WTC11 (cell line): ENCODE data around the gene TRIM38. TPM values are rescaled to one million over a fixed set of nuclear protein-coding genes. Genes with fewer than 3 reads are reported as not detected.

ENCODE experiments used
- ATAC-seq: fragments of 200-7000 bp; cut with Tn5 transposase; 2 replicates; pipeline ENCODE4 v1.10.0; 2021; ENCODE audit warnings: mild to moderate bottlenecking, moderate library complexity
- CTCF ChIA-PET: fragments of 300-600 bp; sonication (Branson Sonifier 250); formaldehyde crosslinking; loops from one replicate; lab custom pipeline; 2021; ENCODE audit warnings: antibody characterized with exemption; lab: Charles Lee
- POLR2A ChIA-PET: fragments of 350-600 bp; sonication (Branson Sonifier 250); formaldehyde crosslinking; loops from one replicate; lab custom pipeline; 2021; ENCODE audit warnings: antibody characterized with exemption; lab: Charles Lee
- DNase-seq: peaks from one replicate; pipeline ENCODE4 v3.0.0; 2021; ENCODE audit warnings: low spot score
- H3K27ac Mint-ChIP-seq: 2 replicates; pipeline ENCODE4 v1.8.0; 2021; ENCODE audit warnings: mixed read lengths
- H3K27me3 Mint-ChIP-seq: 2 replicates; pipeline ENCODE4 v1.8.0; 2021; ENCODE audit warnings: low read depth, mild to moderate bottlenecking, moderate library complexity, mixed read lengths
- H3K36me3 Mint-ChIP-seq: 2 replicates; pipeline ENCODE4 v1.8.0; 2021; ENCODE audit warnings: mixed read lengths
- H3K4me1 Mint-ChIP-seq: 2 replicates; pipeline ENCODE4 v1.8.0; 2022; ENCODE audit warnings: mixed read lengths
- H3K4me3 Mint-ChIP-seq: 2 replicates; pipeline ENCODE4 v1.8.0; 2021; ENCODE audit warnings: mild to moderate bottlenecking, moderate library complexity, mixed read lengths
- H3K9me3 Mint-ChIP-seq: 2 replicates; pipeline ENCODE4 v1.8.0; 2021; ENCODE audit warnings: mixed read lengths
- CBFB ChIP-seq: sonication (generic); formaldehyde crosslinking; IDR thresholded peaks from 2 replicates; pipeline ENCODE4 v1.8.1; 2022; ENCODE audit warnings: mild to moderate bottlenecking, low read depth, missing genetic modification reagents
- ELF4 ChIP-seq: sonication (generic); formaldehyde crosslinking; IDR thresholded peaks from 2 replicates; pipeline ENCODE4 v1.8.1; 2022; ENCODE audit warnings: low read depth, mild to moderate bottlenecking, moderate library complexity, missing genetic modification reagents
- FOXP1 ChIP-seq: sonication (generic); formaldehyde crosslinking; IDR thresholded peaks from 2 replicates; pipeline ENCODE4 v1.8.0; 2022; ENCODE audit warnings: missing genetic modification reagents, mild to moderate bottlenecking, moderate library complexity, borderline replicate concordance
- HMGA2 ChIP-seq: fragments of 250-450 bp; sonication (Bioruptor Pico); IDR thresholded peaks from 2 replicates; pipeline ENCODE4 v1.4.0; 2021; ENCODE audit warnings: mild to moderate bottlenecking, moderate library complexity
- JAZF1 ChIP-seq: fragments of 250-450 bp; sonication (Bioruptor Pico); IDR thresholded peaks from 2 replicates; pipeline ENCODE4 v1.9.0; 2021; ENCODE audit warnings: moderate library complexity, mild to moderate bottlenecking, inconsistent platforms
- JUN ChIP-seq: sonication (generic); formaldehyde crosslinking; IDR thresholded peaks from 2 replicates; pipeline ENCODE4 v1.8.0; 2023; ENCODE audit warnings: mild to moderate bottlenecking, missing genetic modification reagents
- KAT7 ChIP-seq: sonication (generic); formaldehyde crosslinking; IDR thresholded peaks from 2 replicates; pipeline ENCODE4 v1.8.1; 2023; ENCODE audit warnings: missing genetic modification reagents, mild to moderate bottlenecking, borderline replicate concordance
- NFATC4 ChIP-seq: fragments of 250-450 bp; sonication (Bioruptor Pico); IDR thresholded peaks from 2 replicates; pipeline ENCODE4 v1.9.0; 2021; ENCODE audit warnings: mild to moderate bottlenecking
- OVOL2 ChIP-seq: fragments of 250-450 bp; sonication (Bioruptor Pico); IDR thresholded peaks from 2 replicates; pipeline ENCODE4 v1.9.0; 2021; ENCODE audit warnings: mild to moderate bottlenecking, borderline replicate concordance
- RELA ChIP-seq: sonication (generic); formaldehyde crosslinking; IDR thresholded peaks from 2 replicates; pipeline ENCODE4 v1.8.1; 2022; ENCODE audit warnings: missing genetic modification reagents, mild to moderate bottlenecking, borderline replicate concordance
- SMAD4 ChIP-seq: sonication (generic); formaldehyde crosslinking; IDR thresholded peaks from 2 replicates; pipeline ENCODE4 v1.8.0; 2022; ENCODE audit warnings: mild to moderate bottlenecking, missing genetic modification reagents
- STAT6 ChIP-seq: sonication (generic); formaldehyde crosslinking; conservative IDR thresholded peaks from 2 replicates; pipeline ENCODE4 v1.8.1; 2023; ENCODE audit warnings: mild to moderate bottlenecking, low read depth, missing genetic modification reagents, moderate library complexity
- ZMAT4 ChIP-seq: fragments of 250-450 bp; sonication (Bioruptor Pico); IDR thresholded peaks from 2 replicates; pipeline ENCODE4 v1.9.0; 2021; ENCODE audit warnings: mild to moderate bottlenecking
- ZNF121 ChIP-seq: sonication (generic); formaldehyde crosslinking; IDR thresholded peaks from 2 replicates; pipeline ENCODE4 v1.8.0; 2023; ENCODE audit warnings: missing genetic modification reagents
- ZNF263 ChIP-seq: sonication (generic); formaldehyde crosslinking; IDR thresholded peaks from 2 replicates; pipeline ENCODE4 v1.8.1; 2022; ENCODE audit warnings: low read depth, mild to moderate bottlenecking, moderate library complexity, missing genetic modification reagents
- ZNF423 ChIP-seq: fragments of 250-450 bp; sonication (Bioruptor Pico); IDR thresholded peaks from 2 replicates; pipeline ENCODE4 v2.1.2; 2022; ENCODE audit warnings: mild to moderate bottlenecking, moderate library complexity
- total RNA-seq: library from RNA; stranded (reverse); gene quantifications from 3 replicates; pipeline ENCODE4 v1.2.3, GENCODE V29; 2021
- TF ChIP-seq, protein P1 (sequence below): fragments of 250-450 bp; sonication (Bioruptor Pico); IDR thresholded peaks from 2 replicates; pipeline ENCODE4 v2.1.2; 2022; ENCODE audit warnings: mild to moderate bottlenecking, moderate library complexity
- TF ChIP-seq, protein P2 (sequence below): sonication (generic); formaldehyde crosslinking; IDR thresholded peaks from 2 replicates; pipeline ENCODE4 v1.8.1; 2023; ENCODE audit warnings: mild to moderate bottlenecking, missing genetic modification reagents
- TF ChIP-seq, protein P3 (sequence below): sonication (generic); formaldehyde crosslinking; IDR thresholded peaks from 2 replicates; pipeline ENCODE4 v1.8.1; 2022; ENCODE audit warnings: missing genetic modification reagents, borderline replicate concordance

Gene TRIM38
- total RNA-seq, 1 experiment from 2014 or later = 1.6 TPM

GRCh38 chr6:25919657-25920056 lies 42.9 kb upstream of the TRIM38 start:
- CTCF ChIA-PET = interaction anchor here (1.7 kb wide), 1 partner anchor 38 kb away, joined by 4 read pairs; no protein-coding TSS in a partner anchor

DNA sequence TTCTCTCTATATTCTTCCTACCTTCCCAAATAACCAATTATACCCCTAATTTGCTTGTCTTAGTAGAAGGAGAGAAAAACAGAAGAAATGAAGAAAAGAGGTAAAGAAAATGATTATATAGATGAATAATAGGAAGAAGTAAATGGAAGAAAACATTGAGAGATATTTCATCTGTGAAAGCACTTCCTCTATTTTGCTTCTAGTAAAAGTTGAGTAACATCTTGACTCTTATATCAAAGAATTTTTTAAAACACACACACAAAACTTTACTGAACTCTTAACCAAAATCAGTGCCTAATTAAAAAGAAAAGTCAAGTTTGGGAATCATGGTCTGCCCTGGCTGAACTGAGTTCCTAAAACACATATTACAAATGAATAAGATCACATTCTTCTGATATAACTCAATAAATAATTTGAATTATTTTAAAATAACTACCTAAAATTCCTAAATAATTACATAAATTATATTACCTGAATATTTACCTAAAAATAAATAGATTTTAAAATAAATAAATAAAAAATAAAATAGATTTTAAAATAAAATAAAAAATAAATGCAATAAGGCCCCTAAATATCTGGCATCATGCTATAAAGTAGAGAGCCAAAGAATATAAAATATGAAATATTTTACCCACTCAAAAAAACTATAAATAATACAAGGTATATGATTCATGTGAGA lies 40.9 kb upstream of the TRIM38 start:
- ATAC-seq = no peak
- ChIA-PET POLR2A (no interaction called here), CTCF (interaction anchor here (1.2 to 1.7 kb wide), 2 partner anchors 40 to 71 kb away, joined by 3 to 4 read pairs; no protein-coding TSS in a partner anchor)
- peaks cover 3% of the 10 kb centered on the region; the same call in 1 of the 2 replicates for H3K9me3 Mint-ChIP-seq
- no peak overlapping the region for H3K4me3 Mint-ChIP-seq
- no peaks in the 10 kb centered on the region for H3K36me3 Mint-ChIP-seq
- TF ChIP-seq NFATC4 (CRISPR knock-in tag) (no peak), HMGA2 (CRISPR knock-in tag) (peak; percentile 95)
- TF ChIP-seq, protein P1, sequence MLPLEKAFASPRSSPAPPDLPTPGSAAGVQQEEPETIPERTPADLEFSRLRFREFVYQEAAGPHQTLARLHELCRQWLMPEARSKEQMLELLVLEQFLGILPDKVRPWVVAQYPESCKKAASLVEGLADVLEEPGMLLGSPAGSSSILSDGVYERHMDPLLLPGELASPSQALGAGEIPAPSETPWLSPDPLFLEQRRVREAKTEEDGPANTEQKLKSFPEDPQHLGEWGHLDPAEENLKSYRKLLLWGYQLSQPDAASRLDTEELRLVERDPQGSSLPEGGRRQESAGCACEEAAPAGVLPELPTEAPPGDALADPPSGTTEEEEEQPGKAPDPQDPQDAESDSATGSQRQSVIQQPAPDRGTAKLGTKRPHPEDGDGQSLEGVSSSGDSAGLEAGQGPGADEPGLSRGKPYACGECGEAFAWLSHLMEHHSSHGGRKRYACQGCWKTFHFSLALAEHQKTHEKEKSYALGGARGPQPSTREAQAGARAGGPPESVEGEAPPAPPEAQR (CRISPR knock-in tag) = no peak
- TF ChIP-seq, protein P2, sequence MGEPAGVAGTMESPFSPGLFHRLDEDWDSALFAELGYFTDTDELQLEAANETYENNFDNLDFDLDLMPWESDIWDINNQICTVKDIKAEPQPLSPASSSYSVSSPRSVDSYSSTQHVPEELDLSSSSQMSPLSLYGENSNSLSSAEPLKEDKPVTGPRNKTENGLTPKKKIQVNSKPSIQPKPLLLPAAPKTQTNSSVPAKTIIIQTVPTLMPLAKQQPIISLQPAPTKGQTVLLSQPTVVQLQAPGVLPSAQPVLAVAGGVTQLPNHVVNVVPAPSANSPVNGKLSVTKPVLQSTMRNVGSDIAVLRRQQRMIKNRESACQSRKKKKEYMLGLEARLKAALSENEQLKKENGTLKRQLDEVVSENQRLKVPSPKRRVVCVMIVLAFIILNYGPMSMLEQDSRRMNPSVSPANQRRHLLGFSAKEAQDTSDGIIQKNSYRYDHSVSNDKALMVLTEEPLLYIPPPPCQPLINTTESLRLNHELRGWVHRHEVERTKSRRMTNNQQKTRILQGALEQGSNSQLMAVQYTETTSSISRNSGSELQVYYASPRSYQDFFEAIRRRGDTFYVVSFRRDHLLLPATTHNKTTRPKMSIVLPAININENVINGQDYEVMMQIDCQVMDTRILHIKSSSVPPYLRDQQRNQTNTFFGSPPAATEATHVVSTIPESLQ (CRISPR knock-in tag) = no peak
- TF ChIP-seq, all 79 proteins: peak for 1
- H3K27ac Mint-ChIP-seq = no peak overlapping the region
- H3K4me1 Mint-ChIP-seq = peaks cover 10% of the 10 kb centered on the region; the same call in 1 of the 2 replicates
- H3K27me3 Mint-ChIP-seq = no peaks in the 10 kb centered on the region
- no peak for DNase-seq

More at GRCh38 chr6:25919657-25920056, 42.9 kb upstream of the TRIM38 start:
- 0 out of 2 replicates have a peak, but pooled peaks cover 4% of the 10 kb centered on the region for H3K4me1 Mint-ChIP-seq
- peaks cover 3% of the 10 kb centered on the region; the same call in 1 of the 2 replicates for H3K9me3 Mint-ChIP-seq
- no peaks in the 10 kb centered on the region for H3K36me3 Mint-ChIP-seq
- H3K27me3 Mint-ChIP-seq = no peaks in the 10 kb centered on the region
- POLR2A ChIA-PET = no interaction called here
- H3K27ac Mint-ChIP-seq = no peak overlapping the region
- no peak for TF ChIP-seq JUN
- TF ChIP-seq, protein P2 (CRISPR knock-in tag) = no peak
- no peak for TF ChIP-seq FOXP1
- no peak for TF ChIP-seq ZNF121 (CRISPR knock-in tag)
- no peak overlapping the region for H3K4me3 Mint-ChIP-seq
- ATAC-seq = no peak
- DNase-seq = no peak

DNA sequence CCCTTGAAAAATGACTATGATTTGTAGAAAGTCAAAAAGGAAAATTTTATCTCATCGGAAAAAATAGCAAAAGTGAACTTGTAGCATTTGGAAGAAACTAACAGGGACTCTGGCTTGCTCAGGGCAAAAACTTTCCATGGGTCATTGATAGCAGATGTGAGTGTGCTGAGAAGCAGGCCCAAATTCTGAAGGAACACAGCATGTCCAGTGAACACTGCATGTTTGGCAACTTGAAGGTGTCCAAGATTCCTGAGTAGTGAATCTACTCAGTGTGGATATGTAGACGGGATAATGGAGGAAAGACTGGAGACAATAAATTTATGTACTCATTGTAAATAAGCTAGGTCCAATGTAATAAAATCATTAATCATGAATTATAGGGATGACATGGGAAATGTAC lies 40.3 kb upstream of the TRIM38 start:
- CTCF ChIA-PET = no interaction called here
- peaks cover 10% of the 10 kb centered on the region; the same call in 1 of the 2 replicates for H3K4me1 Mint-ChIP-seq
- no peak overlapping the region for H3K27ac Mint-ChIP-seq
- ATAC-seq = no peak
- H3K27me3 Mint-ChIP-seq = no peaks in the 10 kb centered on the region
- POLR2A ChIA-PET = no interaction called here
- H3K36me3 Mint-ChIP-seq = no peaks in the 10 kb centered on the region
- H3K9me3 Mint-ChIP-seq = peaks cover 3% of the 10 kb centered on the region; the same call in 1 of the 2 replicates
- no peak overlapping the region for H3K4me3 Mint-ChIP-seq
- DNase-seq = no peak
- TF ChIP-seq, protein P3, sequence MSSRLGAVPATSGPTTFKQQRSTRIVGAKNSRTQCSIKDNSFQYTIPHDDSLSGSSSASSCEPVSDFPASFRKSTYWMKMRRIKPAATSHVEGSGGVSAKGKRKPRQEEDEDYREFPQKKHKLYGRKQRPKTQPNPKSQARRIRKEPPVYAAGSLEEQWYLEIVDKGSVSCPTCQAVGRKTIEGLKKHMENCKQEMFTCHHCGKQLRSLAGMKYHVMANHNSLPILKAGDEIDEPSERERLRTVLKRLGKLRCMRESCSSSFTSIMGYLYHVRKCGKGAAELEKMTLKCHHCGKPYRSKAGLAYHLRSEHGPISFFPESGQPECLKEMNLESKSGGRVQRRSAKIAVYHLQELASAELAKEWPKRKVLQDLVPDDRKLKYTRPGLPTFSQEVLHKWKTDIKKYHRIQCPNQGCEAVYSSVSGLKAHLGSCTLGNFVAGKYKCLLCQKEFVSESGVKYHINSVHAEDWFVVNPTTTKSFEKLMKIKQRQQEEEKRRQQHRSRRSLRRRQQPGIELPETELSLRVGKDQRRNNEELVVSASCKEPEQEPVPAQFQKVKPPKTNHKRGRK = no peak
- TF ChIP-seq JUN = no peak
- no peak for TF ChIP-seq KAT7 (CRISPR knock-in tag)
- no peak for TF ChIP-seq ZNF423 (CRISPR knock-in tag)
- no peak for TF ChIP-seq OVOL2
- no peak for TF ChIP-seq STAT6 (CRISPR knock-in tag)
- no peak for TF ChIP-seq RELA
- TF ChIP-seq ZNF263 (CRISPR knock-in tag) = no peak
- TF ChIP-seq ZMAT4 (CRISPR knock-in tag) = no peak
- TF ChIP-seq CBFB = no peak
- no peak for TF ChIP-seq NFATC4 (CRISPR knock-in tag)
- TF ChIP-seq ELF4 (CRISPR knock-in tag) = no peak
- TF ChIP-seq JAZF1 (CRISPR knock-in tag) = no peak
- TF ChIP-seq SMAD4 (CRISPR knock-in tag) = no peak
